GOT3 (cell line): ENCODE data around the gene MCF2L2.

Source experiments
- DNase-seq: peaks from one replicate; lab custom pipeline; 2025; ENCODE audit warnings: mixed read lengths; lab: John Stamatoyannopoulos, UW

MCF2L2 gene

GRCh38 chr3:183291497-183292031, 136.9 kb downstream of the MCF2L2 start:
- no peak for DNase-seq

- no peak for DNase-seq
Observed at GRCh38 chr3:183290216-183290615, 138.2 kb downstream of the MCF2L2 start.

DNA sequence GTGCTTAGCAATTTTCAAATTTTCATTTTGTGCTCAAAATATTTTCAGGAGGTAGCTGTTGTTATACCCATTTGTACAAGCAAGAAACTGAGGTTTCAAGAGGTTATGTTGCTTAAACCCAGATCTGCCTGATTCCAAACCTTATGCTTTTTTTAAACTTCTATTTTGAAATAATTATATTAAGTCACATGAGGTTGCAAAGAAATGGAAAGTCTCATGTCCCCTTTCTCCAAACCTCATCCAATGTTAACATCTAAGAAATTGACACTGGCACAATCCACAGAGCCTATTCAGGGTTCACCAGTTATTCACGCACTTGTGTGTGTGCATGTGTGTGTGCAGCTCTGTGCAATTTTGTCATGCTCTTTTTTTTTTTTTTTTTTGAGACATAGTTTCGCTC, 140.3 kb downstream of the MCF2L2 start:
- DNase-seq = no peak

DNA sequence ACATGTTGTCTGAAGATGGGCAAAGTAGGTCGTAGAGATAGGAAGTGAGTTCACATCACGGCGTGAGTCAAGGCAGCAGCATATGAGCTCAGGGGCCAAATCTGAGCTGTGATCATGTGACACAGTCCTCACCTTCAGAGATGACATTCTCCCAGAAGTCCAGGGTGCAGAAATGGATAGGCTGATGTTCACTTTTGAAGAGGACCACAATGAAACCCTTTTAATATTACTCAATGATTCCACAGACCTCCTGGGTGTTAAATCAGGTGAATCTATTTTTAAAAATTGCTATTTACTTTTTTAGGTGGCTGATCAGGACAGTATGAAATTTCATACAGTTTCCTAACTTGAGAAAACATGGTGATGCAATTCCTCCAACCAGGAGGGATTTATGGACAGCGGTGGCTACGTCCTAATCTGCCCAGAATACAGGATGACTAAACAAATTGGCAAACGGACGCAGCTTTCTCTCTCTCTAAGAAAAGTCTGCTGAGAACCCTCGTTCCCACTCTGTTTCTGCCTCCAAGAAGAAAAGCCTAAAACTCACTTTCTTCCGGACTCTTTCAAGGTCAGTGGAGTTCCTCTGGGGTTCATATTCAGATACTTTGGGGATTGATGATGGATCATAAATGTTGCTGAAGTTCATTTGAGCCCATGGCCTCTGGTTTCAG, 141.0 kb downstream of the MCF2L2 start:
- DNase-seq = no peak

DNA sequence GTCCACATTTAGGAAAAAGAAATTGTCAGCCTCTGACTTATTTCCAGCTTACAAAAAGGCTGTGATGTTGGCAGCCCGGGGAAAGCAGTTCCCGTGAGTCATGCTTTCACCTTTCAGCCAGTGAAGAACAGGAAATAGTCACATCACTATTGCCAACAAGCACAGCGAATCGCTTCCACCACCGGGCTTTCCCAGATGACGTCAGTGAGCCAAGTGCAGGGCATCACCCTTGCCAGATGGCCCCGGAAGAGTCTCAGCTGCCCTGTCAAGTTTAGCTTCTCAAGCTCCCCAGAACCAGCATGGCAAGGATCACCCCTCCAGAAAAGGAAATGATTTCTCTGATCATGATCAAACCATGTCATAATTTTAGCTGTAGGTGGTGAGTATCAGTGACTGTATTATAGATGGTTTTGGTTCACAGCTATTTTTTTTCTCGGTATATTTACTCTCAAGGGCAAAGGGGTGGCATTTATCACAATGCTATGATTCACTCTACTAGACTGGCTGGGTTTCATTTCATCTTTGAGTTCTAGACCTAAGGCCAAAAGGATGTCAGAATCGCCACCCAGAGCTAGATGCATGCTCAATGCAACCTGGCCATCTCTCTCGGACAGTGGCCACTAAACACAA, 142.5 kb downstream of the MCF2L2 start:
- DNase-seq = peak; percentile 66

DNA sequence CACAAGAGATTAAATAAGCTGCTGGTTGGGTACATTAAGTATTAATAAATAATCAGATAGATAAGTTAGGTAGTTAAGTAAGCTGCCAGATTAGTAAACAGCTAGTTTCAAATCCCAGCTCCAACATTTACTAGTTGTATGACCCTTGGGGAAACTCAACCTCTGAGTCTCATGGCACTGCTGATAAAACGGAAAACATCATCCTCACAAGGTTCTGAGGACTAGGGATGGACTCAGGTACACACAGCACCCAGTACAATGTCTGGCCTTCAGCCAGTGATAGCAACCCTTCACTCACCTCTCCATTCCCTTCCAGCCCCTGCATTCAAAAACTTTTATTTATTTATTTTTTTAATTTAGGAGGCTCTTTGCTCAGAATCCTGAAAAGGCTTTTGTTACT, 143.1 kb downstream of the MCF2L2 start:
- no peak for DNase-seq

- DNase-seq = no peak
Observed at GRCh38 chr3:183284570-183284969, 143.8 kb downstream of the MCF2L2 start.

- DNase-seq = no peak
Observed at GRCh38 chr3:183283886-183284285, 144.5 kb downstream of the MCF2L2 start.

DNA sequence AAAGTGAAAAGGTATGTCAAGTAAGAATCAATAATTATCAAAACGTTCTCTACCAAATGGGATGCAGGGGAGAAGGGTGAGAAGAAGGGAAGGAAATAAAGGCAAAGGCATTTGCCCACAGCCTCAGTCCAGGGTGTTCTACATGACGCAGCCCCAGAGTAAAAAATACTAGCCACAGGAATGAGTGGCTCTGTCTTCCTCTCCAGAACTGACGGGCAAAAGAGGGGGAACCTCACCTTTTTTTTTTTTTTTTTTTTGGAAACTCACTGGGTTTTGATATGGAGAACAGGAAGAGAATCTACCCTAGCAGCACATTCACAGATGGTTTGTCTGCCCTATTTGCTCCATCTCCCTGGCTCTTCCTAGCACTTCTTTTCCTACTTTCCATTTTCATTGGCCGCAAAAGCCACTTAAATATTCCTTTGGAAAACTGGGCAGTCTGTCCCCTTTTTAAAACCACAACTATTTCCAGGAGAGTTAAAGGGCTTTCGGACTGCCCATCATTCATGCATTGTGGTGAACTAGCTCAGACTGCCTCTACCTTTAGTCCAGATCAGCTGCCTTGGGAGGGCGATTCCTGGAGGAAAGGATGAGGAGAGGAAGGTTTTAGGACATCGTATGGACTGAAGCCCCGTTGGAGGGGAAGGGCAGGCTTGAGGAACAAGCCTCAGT, 147.2 kb downstream of the MCF2L2 start:
- no peak for DNase-seq

- no peak for DNase-seq
Observed at GRCh38 chr3:183279371-183279770, 149.0 kb downstream of the MCF2L2 start.

DNA sequence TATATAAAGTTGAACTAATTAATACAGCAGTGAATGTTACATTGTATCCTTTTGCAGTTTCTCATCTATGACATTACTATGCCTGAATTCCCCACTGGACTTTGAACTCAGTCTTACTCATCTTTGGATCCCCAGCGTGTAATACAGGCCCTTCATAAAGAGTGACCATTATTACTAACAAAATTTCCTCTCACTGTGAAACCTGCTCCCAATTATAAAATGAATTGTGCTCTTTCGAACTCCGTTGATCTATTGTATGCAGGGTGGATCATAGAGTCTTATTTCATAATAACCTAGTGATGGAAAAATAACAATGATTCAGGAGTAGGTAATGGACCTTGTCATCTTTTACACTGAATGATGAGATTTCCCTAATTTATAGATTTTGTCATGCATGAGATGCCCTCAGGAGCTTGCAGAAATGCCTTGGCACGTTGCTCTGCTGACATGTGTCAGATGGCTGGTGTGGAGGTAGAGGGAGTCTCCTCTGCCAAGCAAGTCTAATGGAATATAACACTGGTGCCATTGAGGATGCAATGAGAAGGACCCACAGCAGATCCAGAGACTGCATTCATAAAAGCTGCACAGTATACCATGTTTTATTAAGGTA, 149.8 kb downstream of the MCF2L2 start:
- DNase-seq = no peak

GRCh38 chr3:183277260-183277659, 151.2 kb downstream of the MCF2L2 start:
- no peak for DNase-seq

GRCh38 chr3:183275937-183276336, 152.5 kb downstream of the MCF2L2 start:
- no peak for DNase-seq

GRCh38 chr3:183275418-183275817, 153.0 kb downstream of the MCF2L2 start:
- no peak for DNase-seq

- DNase-seq = no peak
Observed at GRCh38 chr3:183274609-183275008, 153.8 kb downstream of the MCF2L2 start.

- no peak for DNase-seq
Observed at GRCh38 chr3:183272791-183273190, 155.6 kb downstream of the MCF2L2 start.

GRCh38 chr3:183272142-183272541, 156.3 kb downstream of the MCF2L2 start:
- no peak for DNase-seq

GRCh38 chr3:183270344-183270743, 158.1 kb downstream of the MCF2L2 start:
- DNase-seq = no peak

GRCh38 chr3:183269345-183269744, 159.1 kb downstream of the MCF2L2 start:
- DNase-seq = no peak

DNA sequence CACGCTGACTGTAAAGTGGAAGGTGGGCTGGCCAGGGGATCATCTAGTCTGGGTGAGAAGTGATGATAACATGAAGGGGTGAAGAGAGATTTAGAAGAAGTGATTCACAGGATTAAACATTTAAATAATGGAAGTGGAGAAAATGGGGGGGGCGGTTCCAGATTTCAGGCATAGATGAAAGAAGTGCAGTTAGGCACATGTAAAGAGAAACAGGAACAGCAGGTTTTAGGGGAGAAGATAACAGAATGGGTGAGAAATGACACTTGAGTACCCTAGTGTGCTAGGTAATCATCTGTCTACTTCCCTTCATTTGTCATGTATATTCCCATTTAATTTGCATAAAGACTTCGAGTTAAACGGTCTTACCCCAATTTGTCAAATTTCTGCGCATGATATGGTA, 160.1 kb downstream of the MCF2L2 start:
- DNase-seq = no peak

DNA sequence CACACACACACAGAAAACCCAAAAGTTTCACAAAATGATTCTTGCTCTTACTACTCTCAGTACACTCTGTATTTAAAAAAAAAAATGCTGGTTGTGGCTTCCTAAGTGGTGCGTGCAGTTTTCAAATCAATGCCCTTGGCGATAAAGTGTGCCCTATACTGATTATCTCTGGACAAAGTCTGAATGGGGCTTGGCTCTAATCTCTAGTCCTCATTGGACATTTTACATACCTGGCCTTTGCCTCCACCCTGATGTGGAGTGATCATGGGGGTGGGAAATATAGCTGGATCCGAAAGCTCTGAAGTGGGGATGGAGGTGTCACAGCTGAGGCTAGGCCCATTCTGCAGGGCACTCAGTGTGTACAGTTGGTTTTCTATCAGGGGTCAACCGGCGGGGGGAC, 161.3 kb downstream of the MCF2L2 start:
- DNase-seq = no peak

DNA sequence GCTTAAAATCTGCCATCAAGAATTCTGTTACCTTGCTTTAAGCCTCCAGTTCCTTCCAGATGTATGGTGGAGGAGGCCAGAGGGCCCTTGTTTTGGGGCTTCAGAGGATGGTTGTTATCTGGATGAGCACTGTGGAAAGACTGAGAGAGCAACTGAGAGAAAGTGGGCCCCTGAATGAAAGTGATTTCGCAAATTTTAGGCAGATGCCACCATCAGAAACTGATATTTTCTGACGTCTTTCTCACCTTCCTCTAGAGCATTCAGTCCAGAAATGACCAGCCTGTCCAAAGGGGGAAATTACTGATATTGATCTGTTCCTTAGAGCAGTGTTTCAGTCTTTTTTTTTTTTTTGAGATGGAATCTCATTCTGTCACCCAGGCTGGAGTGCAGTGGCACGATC, 162.0 kb downstream of the MCF2L2 start:
- DNase-seq = no peak
